NCI-H82 treated with DMSO at 0.1 percent for 48 hours (cell line): Measurements from ENCODE around the gene YLPM1.

Source experiments
- DNase-seq: peaks from one replicate; lab custom pipeline; 2025; ENCODE audit not compliant: unreplicated experiment; lab: John Stamatoyannopoulos, UW

The YLPM1 gene

DNA sequence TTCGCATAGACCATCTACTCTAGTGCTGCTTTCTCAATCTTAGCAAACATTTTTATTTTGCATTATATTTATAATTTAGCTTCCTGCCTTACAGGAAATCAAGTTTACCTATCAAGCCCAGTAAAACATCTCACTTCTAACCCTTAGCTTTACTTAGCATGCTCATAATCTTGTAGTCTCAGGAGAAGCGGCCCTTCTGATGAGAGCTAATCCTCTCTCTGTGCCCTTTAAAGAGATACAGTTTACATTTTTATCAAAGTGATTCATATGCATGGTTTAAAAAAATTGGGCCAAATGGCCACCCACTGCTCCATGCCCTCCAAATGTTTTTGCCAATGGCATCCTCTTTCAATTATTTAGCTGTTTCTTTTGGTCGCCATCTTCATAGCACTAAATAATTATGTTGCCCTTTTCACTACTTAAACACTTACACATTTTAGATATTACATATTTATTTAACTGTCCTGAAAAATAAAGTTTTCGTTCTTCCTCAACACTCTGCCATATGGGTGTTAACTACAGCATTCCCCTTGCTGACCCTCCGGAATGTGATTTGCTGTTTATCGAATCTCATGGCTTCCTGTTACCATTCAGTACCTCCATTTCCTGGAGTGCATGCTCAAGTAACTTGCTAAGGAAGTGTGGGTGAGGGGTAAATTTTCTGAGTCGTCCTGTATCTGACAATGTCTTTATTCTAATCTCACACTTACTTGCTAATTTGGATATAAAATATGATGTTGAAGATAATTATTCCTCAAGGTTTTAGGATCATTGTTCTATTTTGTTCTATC is 29.3 kb downstream of the YLPM1 start:
- no peak for DNase-seq

DNA sequence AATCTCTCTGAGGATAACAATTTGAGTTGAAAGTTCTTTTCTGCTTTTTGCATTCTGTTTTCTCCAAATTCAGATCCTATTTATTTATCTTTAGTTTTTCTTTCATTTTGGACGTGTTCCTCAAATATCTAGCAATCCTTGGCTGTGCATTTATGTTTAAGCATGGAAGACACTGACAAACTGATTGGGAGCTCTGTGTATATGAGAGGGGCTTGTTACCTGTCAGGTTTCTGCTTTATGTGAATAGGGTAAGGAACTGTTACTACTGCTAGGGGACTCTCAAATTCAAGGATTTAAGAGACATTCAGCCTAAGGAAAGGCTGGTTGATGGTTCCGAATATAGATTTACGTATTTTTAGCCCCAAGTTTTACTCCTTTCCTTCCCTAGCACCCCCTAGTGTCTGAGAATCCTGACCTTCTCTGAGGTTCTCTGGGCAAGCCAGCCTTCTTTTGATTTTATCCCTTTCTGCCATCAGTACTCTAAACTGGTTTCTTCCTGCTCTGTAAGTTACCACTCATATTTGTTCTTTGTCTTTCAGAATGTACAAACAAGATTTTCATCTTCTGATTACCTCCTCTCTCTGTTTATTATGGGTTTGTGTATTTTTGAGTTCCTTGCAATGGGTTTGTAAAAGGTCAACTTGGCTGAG is 30.5 kb downstream of the YLPM1 start:
- no peak for DNase-seq

DNA sequence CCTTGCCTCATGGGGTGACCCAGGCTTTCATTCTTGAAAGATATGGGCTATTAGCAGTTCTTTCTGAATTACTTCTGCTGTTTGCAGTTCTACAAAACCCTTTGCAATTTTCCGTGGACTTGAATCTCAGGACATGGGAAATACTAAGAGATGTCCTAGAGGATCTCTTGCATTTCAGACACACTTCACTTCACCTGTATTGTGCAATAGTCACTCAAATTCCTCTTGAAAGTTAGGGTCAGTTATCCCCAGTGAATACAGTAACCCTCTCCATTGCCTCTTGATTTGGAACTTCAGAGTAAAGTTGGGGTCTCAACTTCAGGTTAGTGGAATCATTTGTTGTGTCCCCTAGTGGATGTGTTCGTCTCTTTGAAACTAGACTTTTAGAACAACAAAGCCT is 31.8 kb downstream of the YLPM1 start:
- no peak for DNase-seq

- no peak for DNase-seq
Observed at GRCh38 chr14:74799765-74800164, 36.6 kb downstream of the YLPM1 start.

DNA sequence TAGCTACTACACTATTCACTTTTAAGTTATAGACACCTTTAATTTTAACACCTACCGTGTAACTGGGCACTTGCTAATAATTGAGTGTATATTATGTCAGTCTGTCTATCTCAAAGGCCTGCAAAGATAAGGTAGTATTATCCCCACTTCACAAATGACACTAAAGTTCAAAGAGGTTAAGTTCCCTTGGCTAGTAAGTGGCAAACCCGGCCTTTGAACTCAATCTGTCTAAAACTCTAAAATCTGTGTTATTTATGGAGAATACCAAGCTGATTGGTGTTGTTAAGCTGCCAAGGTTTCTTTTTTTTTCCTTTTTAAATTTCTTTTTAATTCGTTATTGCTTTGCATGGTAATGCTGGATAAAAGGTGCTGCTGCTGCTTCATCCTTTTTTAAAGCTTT is 37.7 kb downstream of the YLPM1 start:
- no peak for DNase-seq

GRCh38 chr14:74801396-74801795 is 38.3 kb downstream of the YLPM1 start:
- no peak for DNase-seq

- DNase-seq, result no peak
Observed at GRCh38 chr14:74804219-74804825, 41.2 kb downstream of the YLPM1 start.

DNA sequence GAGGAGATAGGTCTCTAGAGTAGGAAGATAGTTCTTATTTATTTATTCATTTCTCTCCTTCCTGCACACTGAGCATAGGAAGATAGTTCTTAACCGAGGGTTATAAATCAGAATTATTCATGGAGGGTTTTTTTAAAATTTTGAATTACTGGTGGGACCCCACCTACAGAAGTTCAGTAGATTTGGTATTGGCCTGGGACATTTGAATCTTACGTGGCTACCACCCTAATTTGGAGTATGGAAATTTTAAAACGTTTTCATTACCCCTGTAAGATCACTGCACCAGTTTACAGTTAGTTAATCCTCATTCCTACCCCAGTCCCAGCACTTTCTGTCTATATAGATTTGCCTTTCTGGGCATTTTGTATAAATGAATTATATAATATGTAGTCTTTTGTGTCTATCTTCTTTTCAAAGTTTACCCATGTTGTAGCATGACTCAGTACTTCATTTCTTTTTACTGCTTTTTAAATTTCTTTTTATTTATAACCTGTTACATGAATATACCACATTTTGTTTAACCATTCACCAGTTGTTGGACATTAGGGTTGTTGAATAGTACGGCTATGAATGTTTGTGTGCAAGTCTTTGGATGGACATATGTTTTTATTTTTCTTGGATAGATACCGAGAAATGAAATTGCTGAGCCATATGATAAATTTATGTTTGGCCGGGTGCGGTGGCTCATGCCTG is 44.9 kb downstream of the YLPM1 start:
- DNase-seq, result no peak

DNA sequence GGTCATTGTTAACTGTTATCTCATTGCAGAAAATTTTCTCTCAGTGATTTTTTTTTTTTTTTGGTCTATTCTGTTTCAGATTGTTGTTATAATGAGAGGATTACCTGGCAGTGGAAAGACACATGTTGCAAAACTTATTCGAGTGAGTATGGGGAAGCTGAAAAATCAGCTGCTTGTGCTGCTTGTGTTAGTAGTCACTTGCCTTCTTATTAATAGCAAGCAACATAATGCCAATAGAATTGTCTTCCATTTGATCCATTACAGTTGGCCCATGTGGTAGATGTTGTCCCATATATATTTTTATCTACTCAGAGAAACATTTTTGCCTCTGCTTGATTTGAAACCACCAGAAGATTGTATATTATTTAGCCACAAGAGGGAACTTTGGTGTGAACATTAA is 53.0 kb downstream of the YLPM1 start:
- no peak for DNase-seq

DNA sequence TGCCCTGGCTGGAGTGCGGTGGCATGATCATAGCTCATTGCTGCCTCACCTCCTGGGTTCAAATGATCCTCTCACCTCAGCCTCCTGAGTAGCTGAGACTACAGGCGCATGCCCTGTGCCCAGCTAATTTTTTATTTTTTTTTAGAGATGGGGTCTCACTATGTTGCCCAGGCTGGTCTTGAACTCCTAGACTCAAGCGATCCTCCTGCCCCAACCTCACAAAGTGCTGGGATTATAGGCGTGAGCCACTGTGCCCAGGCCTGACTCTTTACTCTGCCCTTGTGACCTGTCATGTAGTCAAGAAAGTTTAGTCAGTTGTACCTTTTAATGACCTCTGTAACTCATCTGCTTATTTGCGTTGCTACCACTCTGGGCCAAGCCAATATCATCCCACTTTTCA is 57.2 kb downstream of the YLPM1 start:
- DNase-seq, result no peak

DNA sequence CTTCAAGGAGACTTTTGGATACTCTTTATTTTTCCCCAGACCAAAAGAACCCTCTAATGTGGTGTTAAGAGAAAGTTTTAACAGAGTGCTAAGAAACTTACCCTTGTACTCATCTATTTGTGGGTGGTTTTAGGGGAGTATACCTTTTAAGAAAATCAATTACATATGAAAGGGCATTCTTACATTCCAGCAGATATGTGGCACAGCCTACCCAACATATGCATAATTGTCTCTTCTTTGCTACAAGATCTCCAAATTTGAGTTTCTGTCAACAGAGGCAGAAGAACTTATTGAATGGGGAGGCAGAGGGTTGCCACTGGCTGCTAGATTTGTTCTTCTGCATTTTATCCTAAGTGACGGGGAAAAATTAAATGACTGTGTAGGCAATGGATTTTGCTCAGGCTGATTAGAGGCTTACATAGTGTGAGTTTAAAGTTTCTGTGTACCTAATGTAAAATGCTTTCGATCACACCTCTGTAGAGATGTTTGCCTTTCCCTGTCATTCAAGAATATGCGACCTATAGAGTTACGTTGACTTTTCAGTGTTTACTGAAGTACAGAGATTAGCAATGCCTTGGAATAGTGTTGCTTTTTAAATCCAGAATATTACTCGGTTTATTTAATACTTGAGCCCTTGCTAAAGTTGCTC is 58.3 kb downstream of the YLPM1 start:
- no peak for DNase-seq

GRCh38 chr14:74824997-74825396 is 61.9 kb downstream of the YLPM1 start:
- DNase-seq, result no peak

- no peak for DNase-seq
Observed at GRCh38 chr14:74826574-74826973, 63.5 kb downstream of the YLPM1 start.

GRCh38 chr14:74829251-74829650 is 66.1 kb downstream of the YLPM1 start:
- no peak for DNase-seq

DNA sequence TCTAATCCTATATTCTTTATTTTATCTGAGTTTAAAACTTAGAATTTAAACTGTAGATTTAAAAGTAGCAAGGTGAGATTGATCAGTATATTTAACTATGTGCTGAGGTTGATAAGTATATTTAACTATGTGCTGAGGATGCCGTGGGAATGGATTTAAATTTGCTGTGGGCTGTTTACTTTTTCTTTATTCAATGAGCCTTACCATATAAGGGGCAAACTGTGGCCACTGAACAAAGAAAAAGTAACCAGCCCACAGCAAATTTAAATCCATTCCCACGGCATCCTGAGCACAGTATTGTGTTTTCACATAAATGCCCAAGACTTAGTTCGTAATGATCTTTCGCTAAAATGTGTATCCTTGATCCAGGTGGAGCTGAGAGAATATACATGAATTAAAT is 69.7 kb downstream of the YLPM1 start:
- DNase-seq, result no peak

DNA sequence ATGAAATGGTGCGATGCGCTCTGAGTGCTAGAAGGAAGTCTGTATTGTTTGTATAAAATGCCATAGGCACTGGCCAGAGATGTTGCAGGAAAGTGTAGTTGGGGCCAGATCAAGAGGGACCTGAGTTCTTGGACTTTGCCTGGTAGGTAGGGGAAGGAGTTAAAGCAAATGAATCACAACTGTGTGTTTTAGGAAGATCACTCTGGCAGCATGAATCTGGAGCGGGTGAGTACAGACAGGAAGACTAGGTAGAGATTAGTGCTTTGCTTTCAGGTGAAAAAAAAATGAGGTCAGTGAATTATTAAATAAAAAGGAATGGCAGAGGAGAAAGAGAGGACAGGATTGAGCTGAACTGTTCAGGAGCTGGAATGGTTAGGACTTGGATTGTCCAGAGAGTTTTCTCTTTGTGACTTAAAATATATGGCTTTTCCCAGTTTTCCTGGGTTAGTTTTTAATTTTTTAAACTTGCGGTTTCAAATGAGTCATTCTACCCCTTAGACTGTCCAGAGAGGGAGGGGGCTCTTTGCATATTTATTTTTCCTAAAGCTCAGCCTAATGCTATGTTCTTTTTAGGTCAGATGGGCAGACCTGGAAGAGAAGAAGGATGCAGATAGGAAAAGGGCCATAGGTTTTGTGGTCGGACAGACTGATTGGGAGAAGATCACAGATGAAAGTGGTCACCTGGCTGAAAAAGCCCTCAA is 71.7 kb downstream of the YLPM1 start:
- no peak for DNase-seq

DNA sequence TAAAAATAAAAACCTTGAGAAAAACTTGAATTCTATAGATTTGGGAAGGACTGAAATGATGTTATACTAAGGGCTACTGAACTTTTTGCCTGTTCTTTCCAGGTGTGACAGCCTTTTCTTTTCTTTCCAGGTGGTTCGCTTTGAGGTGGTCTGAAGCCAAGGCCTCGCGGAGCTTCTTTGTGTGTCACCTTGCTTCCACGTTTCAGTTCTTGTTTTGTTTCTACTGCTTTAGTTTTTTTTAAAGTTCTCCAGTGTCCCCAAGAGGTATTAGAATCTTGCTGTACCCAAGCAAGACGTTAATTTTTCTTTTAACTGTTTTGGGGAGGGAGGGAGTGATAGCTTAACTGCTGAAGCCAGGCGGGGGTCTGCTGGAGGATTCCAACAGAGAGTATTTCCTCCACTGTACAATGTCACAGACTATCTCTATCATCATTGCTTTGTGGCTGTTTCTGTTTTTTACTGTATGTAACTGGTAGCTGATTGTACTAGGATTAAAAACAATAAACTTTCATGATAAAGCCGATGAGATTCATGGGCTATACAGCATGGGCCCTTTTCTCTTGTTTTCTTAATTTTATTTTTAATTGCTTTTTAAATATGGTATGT is 72.6 kb downstream of the YLPM1 start:
- DNase-seq, result no peak

- no peak for DNase-seq
Observed at GRCh38 chr14:74836251-74836960, 73.3 kb downstream of the YLPM1 start.

DNA sequence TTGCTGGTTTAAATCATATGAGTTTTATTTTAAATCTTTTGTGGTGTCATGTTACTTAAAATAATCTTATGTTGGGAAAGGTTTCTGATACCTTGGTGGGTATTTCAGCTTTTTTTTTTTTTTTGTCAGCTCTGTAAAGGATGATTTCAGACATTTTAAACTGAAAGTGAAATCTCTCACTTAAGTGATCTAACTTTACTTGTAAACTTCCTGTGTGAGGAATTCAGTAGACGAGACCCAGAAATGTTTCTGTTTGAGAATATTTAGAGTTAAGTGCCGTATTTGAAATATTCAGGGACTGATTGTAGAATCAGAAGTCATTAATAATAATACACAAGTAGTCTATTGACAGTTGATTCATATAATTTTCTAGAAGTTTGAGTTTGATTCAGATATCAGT is 75.0 kb downstream of the YLPM1 start:
- no peak for DNase-seq

GRCh38 chr14:74840603-74841030 is 77.5 kb downstream of the YLPM1 start:
- DNase-seq, result no peak
